Measurements from ENCODE around the gene LSAMP. TPM values are rescaled to one million over a fixed set of nuclear protein-coding genes. Genes with fewer than 3 reads are reported as not detected.

The LSAMP gene
- total RNA-seq, 1 experiment from 2014 or later, result not detected

DNA sequence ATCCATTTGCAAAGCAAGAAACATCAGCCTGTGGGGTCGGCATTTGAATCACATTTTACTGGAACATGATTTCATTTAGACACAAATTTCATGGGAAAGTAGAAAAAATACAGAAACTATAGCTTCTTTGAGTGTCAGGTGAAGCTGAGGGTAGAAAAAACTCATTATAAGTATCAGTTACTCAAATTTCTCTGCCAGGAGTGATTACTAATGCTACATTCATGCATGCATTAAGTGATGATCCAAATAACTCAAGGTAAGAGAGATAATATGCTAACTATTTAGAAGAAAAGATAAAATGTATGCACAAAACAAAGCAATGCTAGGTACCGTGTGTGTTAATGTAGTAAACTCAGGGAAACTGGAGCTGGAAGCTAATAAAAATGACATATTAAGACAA is 416.0 kb downstream of the LSAMP start:
- BruUV-seq (replicated peaks), result no TSS peak
- H4K20me1 ChIP-seq (ENCODE audit: insufficient read depth), result no peaks in the 10 kb centered on the region
- H3K79me2 ChIP-seq (ENCODE audit: low read depth), result no peaks in the 10 kb centered on the region
- no peaks in the 10 kb centered on the region for H3K9me3 ChIP-seq (ENCODE audit: insufficient read depth, low read depth)
- H3K27me3 ChIP-seq (ENCODE audit: insufficient read depth, low read depth), result no peaks in the 10 kb centered on the region
- intact Hi-C loops (cut with micrococcal nuclease; ENCODE audit: unreplicated experiment), result no loop called here
- H3K4me1 ChIP-seq (replicated peaks; ENCODE audit: insufficient read depth), result no peaks in the 10 kb centered on the region
- H3K27ac ChIP-seq, result no peak overlapping the region
- ChIA-PET CTCF (interaction anchor here (0.6 kb wide), 1 partner anchor 43 kb away, joined by 3 read pairs; no protein-coding TSS in a partner anchor), POLR2A (ENCODE audit: unreplicated experiment) (no interaction called here)
- no peak for DNase-seq
- H3K36me3 ChIP-seq (ENCODE audit: low read depth), result no peaks in the 10 kb centered on the region
- no peak overlapping the region for H3K4me3 ChIP-seq
- no peak overlapping the region for H3K4me2 ChIP-seq
- H2AFZ ChIP-seq, result no peak overlapping the region
- H3K9me2 ChIP-seq (ENCODE audit: insufficient read depth), result no peaks in the 10 kb centered on the region
- TF ChIP-seq, protein P1, sequence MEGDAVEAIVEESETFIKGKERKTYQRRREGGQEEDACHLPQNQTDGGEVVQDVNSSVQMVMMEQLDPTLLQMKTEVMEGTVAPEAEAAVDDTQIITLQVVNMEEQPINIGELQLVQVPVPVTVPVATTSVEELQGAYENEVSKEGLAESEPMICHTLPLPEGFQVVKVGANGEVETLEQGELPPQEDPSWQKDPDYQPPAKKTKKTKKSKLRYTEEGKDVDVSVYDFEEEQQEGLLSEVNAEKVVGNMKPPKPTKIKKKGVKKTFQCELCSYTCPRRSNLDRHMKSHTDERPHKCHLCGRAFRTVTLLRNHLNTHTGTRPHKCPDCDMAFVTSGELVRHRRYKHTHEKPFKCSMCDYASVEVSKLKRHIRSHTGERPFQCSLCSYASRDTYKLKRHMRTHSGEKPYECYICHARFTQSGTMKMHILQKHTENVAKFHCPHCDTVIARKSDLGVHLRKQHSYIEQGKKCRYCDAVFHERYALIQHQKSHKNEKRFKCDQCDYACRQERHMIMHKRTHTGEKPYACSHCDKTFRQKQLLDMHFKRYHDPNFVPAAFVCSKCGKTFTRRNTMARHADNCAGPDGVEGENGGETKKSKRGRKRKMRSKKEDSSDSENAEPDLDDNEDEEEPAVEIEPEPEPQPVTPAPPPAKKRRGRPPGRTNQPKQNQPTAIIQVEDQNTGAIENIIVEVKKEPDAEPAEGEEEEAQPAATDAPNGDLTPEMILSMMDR (conservative IDR thresholded peaks at IDR 0.05), result no peak
- no peaks in the 10 kb centered on the region for H3F3A ChIP-seq (ENCODE audit: insufficient read depth, low read depth)

DNA sequence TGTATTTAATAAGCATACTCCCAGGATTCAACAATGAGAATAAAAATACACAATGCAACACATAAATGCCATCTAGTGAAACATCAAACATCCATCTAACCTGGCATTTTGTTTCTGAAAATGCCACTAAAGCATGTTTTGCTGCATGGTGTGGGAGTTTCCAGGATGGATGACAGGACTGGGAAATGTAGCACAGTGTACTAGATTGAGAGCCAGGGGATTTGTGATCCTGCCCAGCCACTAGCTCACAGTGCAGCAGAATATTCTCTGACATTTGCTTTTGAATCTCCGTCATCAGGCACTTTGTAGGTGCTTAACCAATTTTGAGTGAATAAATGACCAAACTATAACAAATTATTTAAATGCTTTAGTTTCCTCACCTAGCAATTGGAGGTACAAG is 417.1 kb downstream of the LSAMP start:
- CTCF ChIA-PET, result no interaction called here
- no peaks in the 10 kb centered on the region for H3F3A ChIP-seq (ENCODE audit: insufficient read depth, low read depth)
- intact Hi-C loops (cut with micrococcal nuclease; ENCODE audit: unreplicated experiment), result no loop called here
- H3K4me2 ChIP-seq, result no peak overlapping the region
- H2AFZ ChIP-seq, result no peak overlapping the region
- no peaks in the 10 kb centered on the region for H3K4me1 ChIP-seq (replicated peaks; ENCODE audit: insufficient read depth)
- BruUV-seq (replicated peaks), result no TSS peak
- H3K36me3 ChIP-seq (ENCODE audit: low read depth), result no peaks in the 10 kb centered on the region
- H3K27ac ChIP-seq, result no peak overlapping the region
- H3K9me2 ChIP-seq (ENCODE audit: insufficient read depth), result no peaks in the 10 kb centered on the region
- H3K9me3 ChIP-seq (ENCODE audit: insufficient read depth, low read depth), result no peaks in the 10 kb centered on the region
- POLR2A ChIA-PET (ENCODE audit: unreplicated experiment), result no interaction called here
- no peaks in the 10 kb centered on the region for H3K27me3 ChIP-seq (ENCODE audit: insufficient read depth, low read depth)
- no peak for DNase-seq
- H3K4me3 ChIP-seq, result no peak overlapping the region
- no peaks in the 10 kb centered on the region for H4K20me1 ChIP-seq (ENCODE audit: insufficient read depth)
- TF ChIP-seq, protein P1 (conservative IDR thresholded peaks at IDR 0.05), result no peak
- no peak for TF ChIP-seq EZH2 (IDR thresholded peaks at IDR 0.05; ENCODE audit: low read depth)
- H3K79me2 ChIP-seq (ENCODE audit: low read depth), result no peaks in the 10 kb centered on the region

DNA sequence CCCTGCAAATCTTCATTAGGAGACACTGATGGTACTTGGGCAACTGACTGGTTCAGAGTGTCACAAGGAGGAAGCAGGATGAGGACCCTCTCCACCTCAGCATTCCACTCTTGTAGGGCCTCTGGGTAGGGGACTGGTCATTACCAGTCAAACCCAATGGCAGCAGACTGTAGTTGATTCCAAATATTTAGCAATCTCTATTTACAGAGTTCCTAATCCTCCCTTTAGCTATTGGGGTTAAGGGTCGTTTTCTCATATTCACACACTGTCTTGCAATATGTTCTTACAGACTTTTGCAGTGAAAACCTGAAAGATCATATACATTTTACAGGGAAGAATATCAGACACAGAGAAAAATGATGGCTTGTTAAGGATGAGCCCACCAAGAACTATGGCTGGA is 424.3 kb downstream of the LSAMP start:
- no peak for DNase-seq
- H3K36me3 ChIP-seq (ENCODE audit: low read depth), result no peaks in the 10 kb centered on the region
- ChIA-PET CTCF (no interaction called here), POLR2A (ENCODE audit: unreplicated experiment) (interaction anchor here (0.6 kb wide), 2 partner anchors 193 to 471 kb away, joined by 4 to 5 read pairs; no protein-coding TSS in a partner anchor)
- no peak overlapping the region for H3K27ac ChIP-seq
- TF ChIP-seq, protein P1 (conservative IDR thresholded peaks at IDR 0.05), result no peak
- no peak for TF ChIP-seq EZH2 (IDR thresholded peaks at IDR 0.05; ENCODE audit: low read depth)
- no peaks in the 10 kb centered on the region for H4K20me1 ChIP-seq (ENCODE audit: insufficient read depth)
- H3K4me1 ChIP-seq (replicated peaks; ENCODE audit: insufficient read depth), result no peaks in the 10 kb centered on the region
- no peak overlapping the region for H3K4me3 ChIP-seq
- 0 out of 2 replicates have a peak overlapping the region, but pooled peaks have one; percentile 52 for H2AFZ ChIP-seq
- H3K79me2 ChIP-seq (ENCODE audit: low read depth), result no peaks in the 10 kb centered on the region
- H3K27me3 ChIP-seq (ENCODE audit: insufficient read depth, low read depth), result no peaks in the 10 kb centered on the region
- no peaks in the 10 kb centered on the region for H3K9me2 ChIP-seq (ENCODE audit: insufficient read depth)
- H3K9me3 ChIP-seq (ENCODE audit: insufficient read depth, low read depth), result no peaks in the 10 kb centered on the region
- BruUV-seq (replicated peaks), result no TSS peak
- H3F3A ChIP-seq (ENCODE audit: insufficient read depth, low read depth), result no peaks in the 10 kb centered on the region
- intact Hi-C loops (cut with micrococcal nuclease; ENCODE audit: unreplicated experiment), result no loop called here
- H3K4me2 ChIP-seq, result no peak overlapping the region

Data from PC-9 (cell line).